GM12878 (cell line): ENCODE measurements around the gene KLHL3. TPM values are rescaled to one million over a fixed set of nuclear protein-coding genes. Genes with fewer than 3 reads are reported as not detected.

Experiments used
- ATAC-seq: fragments of 200-7000 bp; cut with Tn5 transposase; 3 replicates; pipeline ENCODE4 v1.9.1; 2020; ENCODE audit warnings: mild to moderate bottlenecking, moderate library complexity
- BruUV-seq: library from RNA; stranded (reverse); fragments of 400-500 nt; replicated peaks from 2 replicates; lab custom pipeline; 2021; lab: Mats Ljungman, UMichigan
- CTCF ChIA-PET: fragments of 300-600 bp; sonication (Branson Sonifier 250); formaldehyde crosslinking; extraction: SDS; loops from one replicate; lab custom pipeline; 2021; ENCODE audit warnings: inconsistent platforms; lab: Yijun Ruan, JAX
- POLR2A ChIA-PET: fragments of 350-600 bp; formaldehyde crosslinking; extraction: SDS; loops from one replicate; lab custom pipeline; 2021; ENCODE audit warnings: inconsistent platforms; lab: Charles Lee
- RAD21 ChIA-PET: fragments of 300-600 bp; sonication (Branson Sonifier 250); formaldehyde crosslinking; loops from one replicate; lab custom pipeline; 2023; ENCODE audit warnings: antibody characterized with exemption; ENCODE audit not compliant: unreplicated experiment; lab: Charles Lee
- SMC1A ChIA-PET: fragments of 300-600 bp; sonication (Branson Sonifier 250); formaldehyde crosslinking; loops from one replicate; lab custom pipeline; 2023; ENCODE audit not compliant: unreplicated experiment, uncharacterized antibody; lab: Charles Lee
- DNase-seq: peaks from one replicate; pipeline ENCODE4 v3.0.0-alpha.2; 2011; ENCODE audit warnings: low read depth, low spot score
- FAIRE-seq: peaks from 3 replicates; lab custom pipeline; 2011; peaks lifted over from hg19 to GRCh38; lab: Jason Lieb, UNC
- H2AFZ ChIP-seq: 2 replicates; pipeline ENCODE4 v1.6.0; 2011; ENCODE audit warnings: low read depth, low read length, control low read depth; ENCODE audit not compliant: control insufficient read depth
- H3K27ac ChIP-seq: 2 replicates; pipeline ENCODE4 v1.5.1; 2011; ENCODE audit warnings: control low read depth; ENCODE audit not compliant: control insufficient read depth, insufficient read depth
- H3K27me3 ChIP-seq, 2 experiments: replicated peaks in 1 of 2; 2 replicates each; pipeline versions ENCODE4 v1.6.0 to v1.6.1; 2011; ENCODE audit warnings: low read length in 1 of 2; ENCODE audit not compliant: control insufficient read depth in 2 of 2, insufficient read depth in 2 of 2
- H3K36me3 ChIP-seq, 2 experiments: 2 replicates each; pipeline ENCODE4 v1.5.1; 2011; ENCODE audit warnings: low read length in 1 of 2; ENCODE audit not compliant: control insufficient read depth in 2 of 2, insufficient read depth in 2 of 2
- H3K4me1 ChIP-seq: 2 replicates; pipeline ENCODE4 v1.6.1; 2011; ENCODE audit warnings: mild to moderate bottlenecking, low read length, moderate library complexity, mixed read lengths; ENCODE audit not compliant: control insufficient read depth, insufficient read depth
- H3K4me2 ChIP-seq: 2 replicates; pipeline ENCODE4 v1.6.0; 2011; ENCODE audit warnings: control low read depth; ENCODE audit not compliant: control insufficient read depth, insufficient read depth
- H3K4me3 ChIP-seq: fragments of 200-600 bp; sonication (generic); 2 replicates; pipeline ENCODE4 v1.5.1; 2016
- H3K79me2 ChIP-seq: 2 replicates; pipeline ENCODE4 v1.6.0; 2011; ENCODE audit warnings: low read length; ENCODE audit not compliant: control insufficient read depth, insufficient read depth
- H3K9ac ChIP-seq: 2 replicates; pipeline ENCODE4 v1.8.0; 2011; ENCODE audit warnings: low read length, control low read depth, mixed read lengths; ENCODE audit not compliant: control insufficient read depth, insufficient read depth
- H3K9me3 ChIP-seq: replicated peaks from 3 replicates; pipeline ENCODE4 v1.5.1; 2011; ENCODE audit warnings: mild to moderate bottlenecking, low read length; ENCODE audit not compliant: control insufficient read depth, insufficient read depth
- H4K20me1 ChIP-seq: 2 replicates; pipeline ENCODE4 v1.6.0; 2011; ENCODE audit not compliant: control insufficient read depth, insufficient read depth
- BMI1 ChIP-seq: fragments of 450-650 bp; IDR thresholded peaks from 2 replicates; pipeline ENCODE4 v1.6.1; 2016; ENCODE audit warnings: mild to moderate bottlenecking, moderate library complexity, borderline replicate concordance
- FOXM1 ChIP-seq: IDR thresholded peaks from 2 replicates; pipeline ENCODE4 v1.6.1; 2012; ENCODE audit warnings: low read depth, mild to moderate bottlenecking, inconsistent platforms, low read length, moderate library complexity
- HDGF ChIP-seq: fragments of 450-650 bp; IDR thresholded peaks from 2 replicates; pipeline ENCODE4 v1.6.1; 2016; ENCODE audit warnings: antibody characterized with exemption
- IKZF1 ChIP-seq: fragments of 450-650 bp; conservative IDR thresholded peaks from 2 replicates; pipeline ENCODE4 v1.6.1; 2017; ENCODE audit warnings: antibody characterized with exemption, mild to moderate bottlenecking
- POU2F2 ChIP-seq: IDR thresholded peaks from 3 replicates; pipeline ENCODE4 v1.6.1; 2011; ENCODE audit warnings: low read depth, mild to moderate bottlenecking, low read length, borderline replicate concordance
- SP1 ChIP-seq: IDR thresholded peaks from one replicate; pipeline ENCODE4 v1.6.1; 2011; ENCODE audit warnings: low read depth, low read length
- TCF3 ChIP-seq: IDR thresholded peaks from 2 replicates; pipeline ENCODE4 v1.6.1; 2012; ENCODE audit warnings: low read depth, mild to moderate bottlenecking, low read length, borderline replicate concordance; ENCODE audit not compliant: insufficient read depth
- WGBS: methylation state at CpG from one replicate; pipeline ENCODE4 v1.1.6; 2016; ENCODE audit warnings: low lambda C conversion rate; ENCODE audit not compliant: insufficient replicate concordance, insufficient coverage; ENCODE audit errors: missing lambda C conversion rate; 5-methylcytosine and 5-hydroxymethylcytosine counted together
- in situ Hi-C: fragments of 300-500 bp; cut with MboI; formaldehyde crosslinking; loops from 9 replicates; pipeline ENCODE4 v1.14.3; 2018; ENCODE audit warnings: mixed read lengths
- intact Hi-C: fragments of 100-400 bp; cut with micrococcal nuclease; formaldehyde crosslinking; loops from one replicate; pipeline ENCODE4 v1.14.2; 2022; ENCODE audit not compliant: unreplicated experiment
- polyA plus RNA-seq, 11 experiments: library from polyadenylated mRNA; depleted of rRNA in 4 of 11; unstranded in 6 of 11; stranded (reverse) in 5 of 11; fragments of >200 nt; fragmentation: Nextera tagmentation in 4 of 11; fragmentation: Illumina TruSeq in 1 of 11; extraction: Ambion mirVana in 4 of 11; extraction: Trizol in 1 of 11; gene quantifications; 1 replicate in 1 of 11; 2 replicates in 10 of 11; pipeline versions ENCODE4 v1.2.1 to v1.2.3, GENCODE V29; 2011 to 2016; ENCODE audit warnings: inconsistent platforms in 2 of 11, missing spikeins in 2 of 11, low read depth in 1 of 11
- total RNA-seq, 4 experiments: library from RNA; depleted of rRNA in 3 of 4; stranded (reverse); fragments of >200 nt in 3 of 4; fragmentation: Illumina TruSeq in 1 of 4; extraction: Trizol in 1 of 4; gene quantifications; 2 replicates each; pipeline versions ENCODE4 v1.2.1 to v1.2.3, GENCODE V29; 2013 to 2021
- TF ChIP-seq, protein P1 (sequence below): fragments of 450-650 bp; formaldehyde crosslinking; IDR thresholded peaks from 2 replicates; pipeline ENCODE4 v1.4.0; 2020; ENCODE audit warnings: mild to moderate bottlenecking, moderate library complexity

The KLHL3 gene
- total and polyA plus RNA-seq, 10 of the 15 experiments (the other 5 are each of a cell fraction or from before 2014, with no cell fraction given), result 1.7 to 11.7 (median 5.6) TPM

DNA sequence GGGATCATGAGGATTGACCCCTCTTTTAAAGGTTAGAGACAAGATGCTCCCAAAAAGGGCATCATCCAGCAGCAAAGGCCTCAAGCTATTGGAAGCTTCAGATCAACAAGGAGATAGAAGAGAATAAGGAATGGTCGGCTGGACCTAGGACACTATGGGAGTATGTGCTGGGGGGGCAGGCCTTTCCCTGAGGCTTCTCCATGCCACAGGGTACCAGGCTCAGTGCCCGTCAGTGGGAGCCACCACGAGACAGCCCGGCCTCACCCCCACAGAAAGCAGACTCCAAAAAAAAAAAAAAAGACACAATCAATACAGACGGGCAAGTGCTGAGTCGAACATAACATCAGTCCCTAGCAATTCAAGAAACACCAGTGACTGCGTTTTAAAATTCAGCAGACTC, 117.4 kb downstream of the KLHL3 start:
- H3K9me3 ChIP-seq, result no peaks in the 10 kb centered on the region
- no TSS peak for BruUV-seq
- in situ Hi-C loops, result no loop called here
- H3K27ac ChIP-seq, result no peak overlapping the region
- ATAC-seq (no peak), DNase-seq (no peak), FAIRE-seq (no peak)
- ChIA-PET SMC1A (interaction anchor here (0.5 to 0.8 kb wide), 2 partner anchors 65 to 266 kb away, joined by 3 read pairs; no protein-coding TSS in a partner anchor), RAD21 (no interaction called here), POLR2A (interaction anchor here (0.6 kb wide), 1 partner anchor 294 kb away, joined by 3 read pairs; no protein-coding TSS in a partner anchor), CTCF (interaction anchor here (1.0 to 3.3 kb wide), 2 partner anchors 11 to 13 kb away, joined by 4 to 15 read pairs; no protein-coding TSS in a partner anchor)
- H4K20me1 ChIP-seq, result no peaks in the 10 kb centered on the region
- H3K9ac ChIP-seq, result no peak overlapping the region
- no peaks in the 10 kb centered on the region for H3K27me3 ChIP-seq
- no peak overlapping the region for H3K4me3 ChIP-seq
- no peak overlapping the region for H2AFZ ChIP-seq
- H3K36me3 ChIP-seq, result peaks cover 0 to 4% of the 10 kb centered on the region in 2 experiments; a peak in 1 of 4 replicates
- intact Hi-C loops, result no loop called here
- H3K4me1 ChIP-seq, result peaks cover 3% of the 10 kb centered on the region
- WGBS, result 85% methylated on average over 7 of the region's 7 CpGs
- H3K79me2 ChIP-seq, result no peaks in the 10 kb centered on the region
- H3K4me2 ChIP-seq, result no peak overlapping the region
- no peak for TF ChIP-seq HDGF
- no peak for TF ChIP-seq FOXM1
- no peak for TF ChIP-seq SP1
- TF ChIP-seq POU2F2, result no peak
- TF ChIP-seq, protein P1, sequence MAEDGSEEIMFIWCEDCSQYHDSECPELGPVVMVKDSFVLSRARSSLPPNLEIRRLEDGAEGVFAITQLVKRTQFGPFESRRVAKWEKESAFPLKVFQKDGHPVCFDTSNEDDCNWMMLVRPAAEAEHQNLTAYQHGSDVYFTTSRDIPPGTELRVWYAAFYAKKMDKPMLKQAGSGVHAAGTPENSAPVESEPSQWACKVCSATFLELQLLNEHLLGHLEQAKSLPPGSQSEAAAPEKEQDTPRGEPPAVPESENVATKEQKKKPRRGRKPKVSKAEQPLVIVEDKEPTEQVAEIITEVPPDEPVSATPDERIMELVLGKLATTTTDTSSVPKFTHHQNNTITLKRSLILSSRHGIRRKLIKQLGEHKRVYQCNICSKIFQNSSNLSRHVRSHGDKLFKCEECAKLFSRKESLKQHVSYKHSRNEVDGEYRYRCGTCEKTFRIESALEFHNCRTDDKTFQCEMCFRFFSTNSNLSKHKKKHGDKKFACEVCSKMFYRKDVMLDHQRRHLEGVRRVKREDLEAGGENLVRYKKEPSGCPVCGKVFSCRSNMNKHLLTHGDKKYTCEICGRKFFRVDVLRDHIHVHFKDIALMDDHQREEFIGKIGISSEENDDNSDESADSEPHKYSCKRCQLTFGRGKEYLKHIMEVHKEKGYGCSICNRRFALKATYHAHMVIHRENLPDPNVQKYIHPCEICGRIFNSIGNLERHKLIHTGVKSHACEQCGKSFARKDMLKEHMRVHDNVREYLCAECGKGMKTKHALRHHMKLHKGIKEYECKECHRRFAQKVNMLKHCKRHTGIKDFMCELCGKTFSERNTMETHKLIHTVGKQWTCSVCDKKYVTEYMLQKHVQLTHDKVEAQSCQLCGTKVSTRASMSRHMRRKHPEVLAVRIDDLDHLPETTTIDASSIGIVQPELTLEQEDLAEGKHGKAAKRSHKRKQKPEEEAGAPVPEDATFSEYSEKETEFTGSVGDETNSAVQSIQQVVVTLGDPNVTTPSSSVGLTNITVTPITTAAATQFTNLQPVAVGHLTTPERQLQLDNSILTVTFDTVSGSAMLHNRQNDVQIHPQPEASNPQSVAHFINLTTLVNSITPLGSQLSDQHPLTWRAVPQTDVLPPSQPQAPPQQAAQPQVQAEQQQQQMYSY (CRISPR knock-in tag), result no peak
- no peak for TF ChIP-seq IKZF1
- TF ChIP-seq BMI1, result no peak
- no peak for TF ChIP-seq TCF3
- TF ChIP-seq, all 136 proteins: peak for 0
